Osteocyte (in vitro differentiated cells): ENCODE results near the gene DACH1. TPM values are rescaled to one million over a fixed set of nuclear protein-coding genes. Genes with fewer than 3 reads are reported as not detected.

Experiments
- DNase-seq: peaks from one replicate; pipeline ENCODE4 v3.0.0; 2021; ENCODE audit warnings: mixed read lengths; ENCODE audit not compliant: unreplicated experiment; ENCODE audit errors: extremely low spot score
- H3K27ac Mint-ChIP-seq: one replicate; pipeline ENCODE4 v1.8.0; 2021; ENCODE audit warnings: mild to moderate bottlenecking, mixed read lengths; ENCODE audit not compliant: unreplicated experiment
- H3K27me3 Mint-ChIP-seq: one replicate; pipeline ENCODE4 v1.8.0; 2021; ENCODE audit warnings: mixed read lengths; ENCODE audit not compliant: unreplicated experiment
- H3K36me3 Mint-ChIP-seq: one replicate; pipeline ENCODE4 v1.8.0; 2021; ENCODE audit warnings: mixed read lengths; ENCODE audit not compliant: unreplicated experiment
- H3K4me1 Mint-ChIP-seq: one replicate; pipeline ENCODE4 v1.8.0; 2021; ENCODE audit warnings: mixed read lengths; ENCODE audit not compliant: unreplicated experiment
- H3K4me3 Mint-ChIP-seq: one replicate; pipeline ENCODE4 v1.8.0; 2021; ENCODE audit warnings: mild to moderate bottlenecking, moderate library complexity, mixed read lengths; ENCODE audit not compliant: unreplicated experiment
- H3K9me3 Mint-ChIP-seq: one replicate; pipeline ENCODE4 v1.8.0; 2021; ENCODE audit warnings: mixed read lengths; ENCODE audit not compliant: unreplicated experiment
- CTCF ChIP-seq: fragments of 200-600 bp; sonication (generic); IDR thresholded peaks from 2 replicates; pipeline ENCODE4 v1.5.0; 2021; ENCODE audit warnings: antibody characterized with exemption, mild to moderate bottlenecking, moderate library complexity
- total RNA-seq: library from RNA; stranded (reverse); gene quantifications from 2 replicates; pipeline ENCODE4 v1.2.1, GENCODE V29; 2021

The DACH1 gene
- total RNA-seq, 1 donor from 2014 or later: 0.54 TPM

- no peak for TF ChIP-seq CTCF
- Mint-ChIP-seq H3K36me3 (no peaks in the 10 kb centered on the region), H3K27me3 (no peaks in the 10 kb centered on the region), H3K4me3 (no peak overlapping the region), H3K27ac (no peak overlapping the region), H3K4me1 (no peaks in the 10 kb centered on the region), H3K9me3 (no peaks in the 10 kb centered on the region)
- no peak for DNase-seq
Observed at GRCh38 chr13:71758828-71759227, 108.2 kb downstream of the DACH1 start.

DNA sequence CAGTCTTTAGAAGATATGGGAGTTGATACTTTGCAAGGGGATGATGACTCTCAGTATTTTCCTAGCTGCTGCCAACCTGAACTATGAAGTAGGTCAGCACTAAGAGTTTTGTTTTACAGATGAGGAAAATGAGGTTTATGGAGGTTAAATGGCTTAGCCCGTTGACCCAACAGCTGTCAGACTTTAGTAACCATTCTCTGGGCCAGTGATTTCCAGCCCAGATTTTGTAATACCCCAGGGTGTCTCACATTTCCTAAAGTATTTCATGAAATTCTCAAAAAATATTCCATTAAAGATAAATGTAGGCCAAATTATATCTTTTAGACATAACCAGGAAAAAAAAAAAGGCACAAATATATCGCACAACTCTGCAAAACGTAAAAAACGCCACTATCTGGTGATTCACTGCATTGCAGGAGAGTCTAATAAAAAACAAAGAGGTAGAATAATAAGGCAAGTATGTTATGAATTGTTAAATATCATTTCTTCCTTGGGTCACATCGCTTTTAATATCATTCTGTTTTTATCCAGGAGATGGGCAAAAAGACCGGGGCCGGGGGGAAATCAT is 112.5 kb downstream of the DACH1 start:
- Mint-ChIP-seq H3K4me1 (no peaks in the 10 kb centered on the region), H3K27ac (no peak overlapping the region), H3K4me3 (no peak overlapping the region), H3K9me3 (no peaks in the 10 kb centered on the region), H3K27me3 (no peaks in the 10 kb centered on the region), H3K36me3 (no peaks in the 10 kb centered on the region)
- TF ChIP-seq CTCF: no peak
- DNase-seq: no peak

DNA sequence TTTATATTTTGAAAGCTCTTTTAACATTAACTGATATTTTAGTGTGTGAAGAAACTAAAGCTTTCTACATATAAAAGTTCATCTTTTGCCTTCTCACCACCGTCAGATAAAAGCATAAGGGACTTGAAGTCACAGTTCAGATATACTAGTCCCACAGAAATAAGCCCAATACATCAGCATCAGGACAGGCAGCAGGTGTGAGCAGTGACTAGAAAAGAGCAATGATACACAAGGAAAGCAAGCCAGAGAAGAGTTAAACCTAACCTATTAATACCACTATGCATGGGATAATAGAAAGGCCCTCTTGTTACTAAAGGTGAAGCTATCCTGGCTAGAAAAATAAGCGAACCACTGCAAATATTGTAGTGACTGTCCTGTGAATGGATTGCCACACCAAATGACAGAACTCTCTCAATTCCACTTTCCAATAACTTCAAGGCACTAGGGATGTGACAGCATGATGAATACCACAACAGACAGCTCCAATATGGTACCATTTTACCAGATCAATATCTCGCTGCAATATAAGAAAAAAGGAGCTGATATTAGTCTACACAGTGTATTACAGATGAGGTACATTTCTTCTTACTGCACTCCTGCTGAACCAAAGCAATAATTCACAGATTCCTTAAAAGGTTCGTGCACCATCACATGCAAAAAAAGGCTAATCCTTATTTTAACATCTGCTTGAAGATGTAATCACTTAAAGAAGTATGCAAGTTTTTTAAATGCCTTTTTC is 114.1 kb downstream of the DACH1 start:
- Mint-ChIP-seq H3K9me3 (no peaks in the 10 kb centered on the region), H3K27me3 (no peaks in the 10 kb centered on the region), H3K4me3 (no peak overlapping the region), H3K27ac (no peak overlapping the region), H3K36me3 (no peaks in the 10 kb centered on the region), H3K4me1 (no peaks in the 10 kb centered on the region)
- no peak for TF ChIP-seq CTCF
- no peak for DNase-seq

- no peak for DNase-seq
- no peak for TF ChIP-seq CTCF
- no peaks in the 10 kb centered on the region for H3K9me3 Mint-ChIP-seq
- H3K36me3 Mint-ChIP-seq: no peaks in the 10 kb centered on the region
- H3K4me1 Mint-ChIP-seq: no peaks in the 10 kb centered on the region
- H3K27ac Mint-ChIP-seq: no peak overlapping the region
- H3K27me3 Mint-ChIP-seq: no peaks in the 10 kb centered on the region
- no peak overlapping the region for H3K4me3 Mint-ChIP-seq
Observed at GRCh38 chr13:71751073-71751472, 115.9 kb downstream of the DACH1 start.

GRCh38 chr13:71730267-71730666 is 136.7 kb downstream of the DACH1 start:
- TF ChIP-seq CTCF: no peak

More at GRCh38 chr13:71730267-71730666, 136.7 kb downstream of the DACH1 start:
- no peaks in the 10 kb centered on the region for H3K27me3 Mint-ChIP-seq
- H3K27ac Mint-ChIP-seq: no peak overlapping the region
- no peak overlapping the region for H3K4me3 Mint-ChIP-seq
- H3K9me3 Mint-ChIP-seq: no peaks in the 10 kb centered on the region
- H3K4me1 Mint-ChIP-seq: no peaks in the 10 kb centered on the region
- no peaks in the 10 kb centered on the region for H3K36me3 Mint-ChIP-seq
- DNase-seq: no peak
